HUDEP-2 (cell line): ENCODE data around the gene CTSZ.
"Not testable (repeated sequence)": the region's sequence is repeated elsewhere in the genome, so short reads cannot be mapped to it uniquely, and the experiment has no call there.

Experiments
- DNase-seq, 76 experiments: peaks; one replicate each; lab custom pipeline; 2025; ENCODE audit not compliant: unreplicated experiment in 76 of 76; lab: John Stamatoyannopoulos, UW

The CTSZ gene

DNA sequence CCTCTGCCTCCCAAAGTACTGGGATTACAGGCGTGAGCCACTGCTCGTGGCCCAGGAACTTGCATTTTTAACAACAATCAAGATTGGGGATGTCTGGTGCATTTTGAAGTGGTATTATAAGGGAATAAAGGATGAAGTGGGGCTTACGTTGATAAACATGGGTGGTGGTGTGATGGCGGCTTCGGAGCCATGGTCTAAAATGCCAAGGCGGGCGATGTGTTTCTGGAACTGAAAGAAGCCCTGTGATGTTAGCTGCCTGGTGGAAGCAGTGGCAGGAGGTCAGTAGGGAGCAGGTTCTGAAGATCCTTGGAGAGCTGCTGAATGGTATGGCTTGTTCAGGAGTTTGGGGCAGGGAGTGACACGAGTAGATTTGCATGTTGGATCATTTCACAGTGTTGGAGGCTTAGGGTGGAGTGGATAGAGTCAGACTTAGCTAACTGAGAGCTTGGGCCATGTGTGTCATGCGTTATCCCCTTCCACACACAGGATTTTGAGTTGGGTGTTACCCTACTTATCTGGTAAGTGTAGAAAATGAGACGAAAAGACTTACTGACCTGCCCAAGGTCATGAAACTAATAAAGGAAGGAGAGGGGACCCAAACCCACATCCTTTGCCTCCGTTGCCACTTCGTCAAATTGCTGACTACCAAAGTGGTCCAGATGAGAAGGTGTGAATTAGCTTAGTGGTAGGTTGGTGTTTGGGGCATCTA is 24.5 kb downstream of the CTSZ start:
- DNase-seq: peak in 57 of 76 experiments; percentile 9 to 77 (median 44)

DNA sequence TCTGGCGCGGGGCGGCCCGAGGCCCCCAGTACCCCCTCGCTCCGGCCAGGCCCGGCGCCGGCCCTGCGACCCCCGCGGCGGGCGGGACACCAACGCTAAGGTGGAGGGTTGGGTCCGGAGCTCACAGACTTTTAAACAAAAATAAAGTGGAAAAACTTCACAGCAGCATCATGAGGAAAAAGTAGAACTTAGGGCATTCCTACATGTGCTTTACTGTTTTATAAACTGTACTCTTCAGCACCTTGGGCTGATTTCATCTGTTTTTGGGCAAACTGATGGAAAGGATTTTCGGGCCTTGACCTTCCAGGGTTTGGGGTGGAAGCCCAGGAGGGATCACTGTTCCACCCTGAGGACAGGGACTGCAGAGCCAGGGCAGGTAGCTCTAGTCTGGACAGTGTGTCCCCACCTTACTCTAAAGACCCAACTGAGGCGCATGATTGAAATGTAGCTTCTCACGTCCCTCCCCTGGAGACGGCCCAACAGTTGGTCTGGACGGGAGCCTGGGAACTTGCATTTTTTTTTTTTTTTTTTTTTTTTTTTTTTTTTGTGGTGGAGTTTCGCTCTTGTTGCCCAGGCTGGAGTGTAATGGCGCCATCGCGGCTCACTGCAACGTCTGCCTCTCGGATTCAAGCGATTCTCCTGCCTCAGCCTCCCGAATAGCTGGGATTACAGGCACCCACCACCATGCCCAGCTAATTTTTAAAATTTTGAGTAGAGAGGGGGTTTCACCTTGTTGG is 25.3 kb downstream of the CTSZ start:
- DNase-seq: peak in 17 of 76 experiments; percentile 6 to 32 (median 15)

DNA sequence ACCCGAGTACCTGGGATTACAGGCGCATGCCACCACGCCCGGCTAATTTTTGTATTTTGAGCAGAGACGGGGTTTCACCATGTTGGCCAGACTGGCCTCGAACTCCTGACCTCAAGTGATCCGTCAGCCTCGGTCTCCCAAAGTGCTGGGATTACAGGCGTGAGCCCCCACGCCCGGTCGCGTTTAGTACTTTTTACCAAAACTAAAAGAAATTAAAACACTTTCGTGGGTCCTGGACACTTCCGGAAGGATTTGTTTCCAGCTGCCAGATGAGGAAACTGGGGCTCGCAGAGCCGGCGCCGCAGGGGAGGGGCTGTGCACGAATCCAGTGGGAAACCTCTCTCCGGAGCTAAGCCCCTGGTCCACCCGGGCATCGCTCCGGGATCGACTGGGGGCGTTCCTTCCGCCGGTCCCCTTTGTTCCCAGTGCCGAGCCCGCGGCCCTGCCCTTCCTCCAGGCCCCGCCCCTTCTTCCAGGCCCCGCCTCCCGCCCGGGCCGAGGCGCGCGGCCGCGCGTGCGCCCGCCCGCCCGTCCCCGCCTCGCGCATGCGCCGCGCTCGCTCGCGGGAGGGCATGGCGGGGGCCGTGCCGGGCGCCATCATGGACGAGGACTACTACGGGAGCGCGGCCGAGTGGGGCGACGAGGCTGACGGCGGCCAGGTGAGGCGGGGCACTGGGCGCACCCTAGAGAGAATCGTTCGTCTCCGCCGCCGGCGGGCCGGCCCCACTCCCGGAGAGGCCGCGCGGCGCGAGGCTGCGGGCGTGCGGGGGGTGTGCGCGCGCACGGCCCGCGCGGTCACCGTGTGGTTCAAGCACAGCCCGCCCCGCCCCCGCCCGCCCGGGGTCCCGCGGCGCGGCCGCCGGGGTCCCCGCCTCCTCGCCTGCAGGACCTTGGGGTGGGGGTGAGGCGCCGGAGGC is 26.1 kb downstream of the CTSZ start, which contains the start of gene NELFCD:
NELFCD (plus strand) TSS at position 546 of the 917 bp plus-strand sequence; CDS start at position 600, 54 bp downstream.
- peak in 72 of 76 experiments; percentile 29 to 90 (median 76) for DNase-seq

DNA sequence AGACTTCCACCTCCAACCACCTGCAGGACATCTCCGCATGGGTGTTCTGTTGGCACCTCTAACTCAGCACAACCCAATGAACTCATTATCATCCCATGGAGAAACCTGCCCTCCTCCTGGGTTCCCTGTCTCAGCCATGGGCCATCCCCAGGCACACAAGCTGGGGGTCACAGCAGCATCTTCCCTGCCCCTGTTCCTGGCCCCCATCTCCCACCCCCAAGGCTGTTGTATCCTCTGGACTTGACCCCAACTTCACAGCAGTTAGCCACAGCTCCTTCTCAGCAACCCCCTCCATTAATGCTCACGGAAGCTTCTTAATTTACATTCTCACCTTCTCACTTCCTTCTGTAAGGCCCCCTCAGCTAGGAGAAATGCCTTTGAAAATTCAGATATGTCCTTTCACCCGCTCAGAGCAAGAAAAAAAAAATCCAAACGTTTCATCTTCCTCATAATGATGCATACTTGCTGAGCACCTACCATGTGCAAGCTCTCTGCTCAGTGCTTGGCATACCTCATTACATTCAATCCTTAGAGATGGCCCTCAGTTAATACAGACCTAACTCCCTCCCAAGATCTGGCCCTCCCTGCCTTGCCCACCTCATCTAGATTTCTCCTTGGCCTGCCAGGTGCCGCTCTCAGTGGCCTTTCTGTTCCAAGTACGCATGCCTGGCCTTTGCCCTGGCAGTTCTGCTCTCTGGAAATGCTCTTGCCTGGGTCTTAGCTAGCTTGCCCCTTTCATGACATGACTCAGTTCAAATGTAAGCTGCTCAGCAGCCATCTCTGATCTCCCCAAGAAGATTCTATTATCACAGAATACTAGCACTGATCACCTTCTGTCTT is 28.5 kb downstream of the CTSZ start:
- no peak for DNase-seq

DNA sequence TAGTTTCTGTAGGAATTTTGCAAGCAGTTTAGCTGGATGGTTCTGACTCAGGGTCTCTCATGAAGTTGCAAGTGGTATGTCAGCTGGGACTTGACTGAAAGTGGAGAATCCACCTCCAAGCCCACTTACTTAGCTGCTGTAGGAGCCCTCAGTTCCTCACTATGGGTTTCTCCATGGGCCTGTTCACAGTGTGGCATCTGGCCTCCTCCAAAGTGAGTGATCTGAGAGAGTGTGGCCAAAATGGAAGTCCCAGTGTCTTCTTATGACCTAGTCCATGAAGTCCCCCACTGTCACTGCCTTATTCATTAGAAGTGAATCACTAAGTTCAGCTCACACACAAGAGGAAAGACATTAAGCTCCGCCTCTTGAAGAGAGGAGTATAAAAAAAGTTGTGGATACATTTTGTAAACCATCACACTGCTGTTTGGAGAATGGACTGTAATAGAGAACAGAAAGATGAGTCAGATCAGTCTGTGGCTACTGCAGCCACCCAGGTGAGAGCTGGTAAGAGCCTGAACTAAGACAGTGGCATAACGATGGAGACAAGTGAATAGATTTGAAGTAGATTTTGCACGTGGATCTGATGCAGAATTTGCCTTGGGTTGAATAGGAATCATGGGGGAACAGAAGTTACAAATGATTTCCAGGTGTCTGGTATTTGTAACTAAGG is 30.9 kb downstream of the CTSZ start:
- no peak for DNase-seq

DNA sequence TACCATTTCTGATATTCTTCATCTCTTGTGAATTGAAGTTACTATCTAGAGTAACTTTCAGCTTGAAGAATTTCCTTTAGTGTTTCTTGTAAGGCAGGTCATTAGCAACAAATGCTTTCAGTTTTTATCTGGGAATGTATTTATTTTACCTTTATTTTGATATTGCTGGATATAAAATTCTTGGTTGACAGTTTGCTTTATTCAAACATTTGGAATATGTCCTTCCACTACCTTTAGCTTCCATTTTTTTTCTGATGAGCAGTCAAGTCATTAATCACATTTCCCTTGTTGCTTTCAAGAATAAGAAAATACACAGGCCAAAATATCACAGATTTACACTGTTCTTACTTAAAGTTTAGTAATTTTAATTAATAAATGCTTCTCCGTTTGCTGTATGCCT is 31.7 kb downstream of the CTSZ start:
- no peak for DNase-seq

DNA sequence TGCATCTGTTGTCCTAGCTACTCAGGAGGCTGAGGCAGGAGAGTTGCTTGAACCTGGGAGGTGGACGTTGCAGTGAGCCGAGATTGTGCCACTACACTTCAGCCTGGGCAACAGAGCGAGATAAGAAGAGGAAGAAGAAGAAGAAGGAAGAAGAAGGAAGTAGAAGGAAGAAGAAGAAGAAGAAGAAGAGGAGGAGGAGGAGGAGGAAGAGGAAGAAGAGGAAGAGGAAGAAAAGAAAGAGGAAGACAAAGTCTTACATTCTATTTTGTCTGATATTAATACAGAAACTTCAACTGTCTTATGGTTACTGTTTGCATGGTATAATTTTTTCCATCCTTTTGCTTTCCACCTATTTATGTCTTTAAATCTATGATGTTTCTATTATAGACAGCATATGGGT is 33.2 kb downstream of the CTSZ start:
- DNase-seq: no peak

DNA sequence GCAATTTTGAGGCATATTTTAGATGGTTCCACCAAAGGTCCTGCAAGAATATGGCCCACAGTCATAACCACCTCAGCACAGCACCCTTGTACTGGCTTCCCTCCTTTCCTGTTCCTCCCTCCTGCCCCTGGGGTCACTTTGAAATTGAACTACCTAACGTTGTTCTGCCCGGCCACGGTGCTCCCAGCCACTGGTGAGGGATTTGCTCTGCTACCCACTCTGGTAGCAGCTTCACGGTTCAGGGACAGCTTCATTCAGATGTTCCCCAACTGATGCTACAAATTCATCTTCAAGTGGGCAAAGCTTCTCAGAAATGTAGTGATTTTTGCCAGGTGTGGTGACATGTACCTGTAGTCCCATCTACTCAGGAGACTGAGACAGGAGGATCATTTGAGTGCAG is 33.9 kb downstream of the CTSZ start:
- no peak for DNase-seq

DNA sequence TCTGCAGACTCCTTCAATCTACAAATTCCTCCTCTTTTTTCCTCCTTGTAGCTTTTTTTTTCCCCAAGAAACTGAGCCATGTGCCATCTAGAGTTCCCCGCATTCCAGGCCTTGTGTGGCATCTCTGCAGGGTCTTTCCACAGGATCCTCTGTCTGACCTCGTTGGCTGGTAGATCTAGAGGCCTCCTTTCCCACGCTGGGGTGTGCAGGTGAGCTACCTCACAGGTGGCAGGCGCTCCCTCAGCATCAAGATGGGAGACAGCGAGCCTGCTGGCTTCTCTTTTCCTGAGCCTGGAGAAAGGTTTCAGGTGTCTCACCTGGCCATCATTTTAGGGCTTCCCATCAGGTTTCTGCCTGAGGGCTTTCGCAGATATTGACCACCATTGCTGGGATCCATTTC is 35.6 kb downstream of the CTSZ start:
- DNase-seq: no peak

DNA sequence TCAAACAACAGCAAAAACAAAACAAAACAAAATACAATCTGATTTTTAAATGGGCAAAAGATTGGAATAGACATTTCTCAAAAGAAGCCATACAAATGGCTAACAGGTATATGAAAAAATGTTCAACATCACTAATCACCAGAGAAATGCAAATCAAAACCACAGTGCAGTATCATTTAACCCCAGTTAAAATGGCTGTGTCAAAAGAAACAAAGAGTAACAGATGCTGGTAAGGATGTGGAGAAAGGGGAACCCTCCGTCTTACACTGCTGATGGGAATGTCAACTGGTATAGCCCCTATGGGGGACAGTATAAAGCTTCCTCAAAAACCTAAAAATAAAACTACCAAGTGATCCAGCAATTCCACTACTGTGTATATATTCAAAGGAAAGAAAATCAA is 36.9 kb downstream of the CTSZ start:
- no peak for DNase-seq

DNA sequence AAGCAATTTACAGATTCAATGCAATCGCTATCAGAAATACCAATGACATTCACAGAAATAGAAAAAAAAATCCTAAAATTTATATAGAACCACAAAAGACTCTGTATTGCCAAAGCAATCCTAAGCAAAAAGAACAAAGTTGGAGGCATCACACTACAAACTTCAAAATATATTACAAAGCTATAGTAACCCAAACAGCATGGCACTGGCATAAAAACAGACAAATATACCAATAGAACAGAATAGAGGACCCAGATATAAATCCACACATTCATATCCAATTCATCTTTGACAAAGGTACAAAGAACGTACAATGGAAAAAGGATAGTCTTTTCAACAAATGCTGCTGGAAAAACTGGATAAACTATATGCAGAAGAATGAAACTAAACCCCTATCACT is 37.6 kb downstream of the CTSZ start:
- DNase-seq: no peak

DNA sequence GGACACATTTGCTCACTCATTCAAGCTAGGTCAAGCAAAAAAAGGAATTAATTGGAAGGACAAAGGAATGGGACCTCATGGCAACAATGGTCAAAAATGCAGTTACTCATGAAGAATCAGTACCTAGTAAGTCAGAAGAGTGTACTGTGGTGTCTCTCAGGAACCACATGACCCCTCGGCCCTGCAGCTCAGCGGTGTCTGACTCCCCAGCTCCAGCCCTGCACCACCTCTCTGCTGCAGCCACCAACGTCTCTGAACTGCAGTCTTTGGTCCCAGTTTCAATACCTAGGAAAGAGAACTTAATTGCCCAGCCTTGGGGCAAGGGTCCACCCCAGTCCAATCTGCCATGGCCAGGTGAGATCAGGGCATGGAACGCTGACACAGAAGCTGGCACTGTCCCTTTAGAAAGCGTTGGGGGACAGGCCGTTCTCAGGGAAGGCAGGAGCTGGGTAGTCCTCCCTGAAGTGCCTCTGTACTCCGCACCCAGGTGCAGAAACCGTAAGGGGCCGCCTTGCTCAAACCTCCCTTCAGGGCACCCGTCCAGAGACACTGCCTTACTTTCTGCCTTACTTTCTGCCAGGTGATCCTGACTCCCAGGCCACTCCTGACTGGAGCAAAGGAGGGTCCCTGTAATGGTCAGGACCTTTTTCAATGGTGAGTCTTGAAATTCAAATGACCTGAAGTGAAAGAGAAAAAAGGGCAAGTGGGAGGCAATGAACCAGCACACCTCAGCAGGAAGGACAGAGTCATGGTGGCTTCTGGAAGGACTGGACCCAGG is 39.2 kb downstream of the CTSZ start:
- DNase-seq: no peak

DNA sequence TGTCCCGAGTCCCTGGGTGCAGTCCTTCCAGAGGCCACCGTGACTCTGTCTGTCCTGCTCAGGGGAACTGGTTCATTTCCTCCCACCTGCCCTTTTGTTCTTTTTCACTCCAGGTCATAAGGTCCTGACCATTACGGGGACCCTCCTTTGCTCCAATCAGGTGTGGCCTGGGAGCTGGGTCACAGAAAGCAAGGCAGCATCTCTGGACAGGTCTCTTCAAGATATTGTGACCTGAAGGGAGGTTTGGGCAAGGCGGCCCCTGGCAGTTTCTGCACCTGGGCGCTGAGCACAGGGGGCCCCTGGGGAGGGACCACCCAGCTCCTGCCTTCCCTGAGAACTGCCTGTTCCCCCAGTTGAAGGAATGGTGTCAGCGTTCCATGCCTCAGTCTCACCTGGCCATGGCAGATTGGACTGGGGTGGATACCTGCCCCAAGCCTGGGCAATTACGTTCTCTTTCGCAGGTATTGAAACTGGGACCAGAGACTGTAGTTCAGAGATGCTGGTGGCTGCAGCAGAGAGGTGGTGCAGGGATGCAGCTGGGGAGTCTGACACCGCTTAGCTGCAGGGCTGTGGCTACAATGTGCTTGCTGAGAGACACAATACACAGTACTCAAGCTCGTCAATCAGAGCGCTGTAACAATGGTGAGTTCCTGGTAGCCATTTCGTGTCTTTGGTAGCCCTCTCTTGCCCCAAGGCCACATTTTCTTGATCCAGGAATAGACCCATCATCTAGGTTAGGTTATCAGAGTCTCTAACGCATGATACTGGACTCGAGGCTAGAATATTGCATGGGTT is 41.6 kb downstream of the CTSZ start:
- no peak for DNase-seq

DNA sequence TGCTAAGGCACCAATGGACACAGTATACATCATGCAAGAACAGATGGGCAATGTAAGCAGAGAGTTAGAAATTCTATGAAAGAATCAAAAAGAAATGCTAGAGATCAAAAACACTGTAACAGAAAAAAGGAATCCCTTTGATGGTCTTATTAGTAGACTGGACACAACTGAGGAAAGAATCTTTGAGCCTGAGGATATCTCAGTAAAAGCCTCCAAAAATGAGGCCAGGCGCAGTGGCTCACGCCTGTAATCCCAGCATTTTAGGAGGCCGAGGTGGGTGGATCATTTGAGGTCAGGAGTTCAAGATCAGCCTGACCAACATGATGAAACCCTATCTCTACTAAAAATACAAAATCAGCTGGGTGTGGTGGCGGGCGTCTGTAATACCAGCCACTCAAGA is 43.1 kb downstream of the CTSZ start:
- DNase-seq: not testable (repeated sequence)

DNA sequence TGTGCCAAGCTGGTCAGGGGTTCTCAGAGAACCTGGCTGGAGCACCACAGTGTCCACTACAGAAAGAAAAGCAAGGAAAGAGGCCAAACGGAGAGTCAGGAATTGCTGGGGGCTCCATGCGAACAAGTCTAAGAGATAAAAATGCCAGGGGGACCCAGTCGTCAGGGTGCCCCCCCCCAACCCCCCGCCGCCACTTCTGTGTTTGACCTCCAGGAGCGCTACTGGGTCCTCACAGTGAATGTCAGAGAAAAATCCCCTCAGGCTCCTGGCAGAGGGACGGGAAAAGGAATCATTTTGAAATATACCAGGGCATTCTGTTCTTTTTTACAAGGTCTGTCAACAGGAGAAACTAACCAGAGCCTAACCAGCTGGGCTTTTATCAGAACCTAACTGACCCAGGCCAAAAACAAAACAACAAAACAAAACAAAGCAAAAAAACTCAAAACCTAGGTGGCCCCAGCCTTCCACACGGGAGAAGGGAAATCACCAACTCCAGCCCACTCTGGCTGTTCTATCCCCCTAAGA is 43.9 kb downstream of the CTSZ start:
- no peak for DNase-seq

DNA sequence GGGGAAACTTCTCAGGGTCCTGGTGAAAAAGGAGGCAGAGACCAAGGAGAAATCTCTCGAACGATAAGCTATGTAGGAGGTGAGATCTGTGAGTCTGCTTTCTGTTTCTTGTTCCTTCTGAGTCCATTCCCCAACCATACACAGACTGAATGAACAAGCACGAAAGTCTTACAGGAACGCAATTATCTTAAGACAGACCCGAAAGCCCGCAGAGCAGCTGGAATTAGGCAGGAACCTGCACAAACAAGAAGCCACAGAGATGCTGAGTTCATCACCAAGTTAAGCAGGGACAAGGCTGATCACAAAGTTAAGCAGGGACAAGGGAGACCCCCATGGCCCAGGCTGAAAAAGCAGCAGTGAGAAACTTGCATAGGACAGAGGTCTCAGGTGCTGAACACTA is 47.4 kb downstream of the CTSZ start:
- no peak for DNase-seq

DNA sequence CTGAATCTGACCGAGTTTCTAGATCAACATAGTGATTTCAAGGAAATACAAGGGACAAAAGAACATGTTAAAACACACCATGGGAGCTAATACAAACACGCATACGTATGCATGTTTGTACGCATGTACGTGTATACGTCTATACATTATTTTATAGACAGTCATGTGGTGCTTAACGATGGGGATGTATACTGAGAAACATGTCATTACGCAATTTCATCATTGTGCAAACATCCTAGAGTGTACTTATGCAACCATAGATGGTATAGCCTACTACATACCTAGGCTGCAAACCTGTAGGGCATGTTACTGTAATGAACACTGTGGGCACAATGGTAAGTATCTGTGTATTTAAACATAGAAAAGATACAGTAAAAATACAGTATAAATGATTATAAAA is 51.0 kb downstream of the CTSZ start:
- no peak for DNase-seq

DNA sequence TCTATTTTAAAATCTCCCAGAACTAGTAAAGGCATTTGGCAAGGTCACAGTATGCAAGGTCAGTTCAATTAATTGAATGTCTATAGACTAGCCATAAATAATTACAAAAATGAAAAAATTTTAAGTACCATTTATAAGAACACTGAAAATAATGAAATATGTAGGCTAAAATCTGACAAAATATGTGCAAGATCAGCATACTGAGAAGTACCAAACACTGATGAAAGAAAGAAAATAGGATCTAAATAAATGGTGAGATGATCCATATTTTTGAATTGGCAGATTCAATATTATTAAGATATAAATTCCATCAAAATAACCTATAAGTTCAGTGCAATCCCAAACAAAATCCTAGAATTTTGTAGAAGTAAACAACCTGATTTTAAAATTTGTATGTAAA is 54.0 kb downstream of the CTSZ start:
- no peak for DNase-seq
